Left ventricle myocardium inferior (tissue), 1 donor: Measurements from ENCODE around the gene TUBGCP3. TPM values are rescaled to one million over a fixed set of nuclear protein-coding genes. Genes with fewer than 3 reads are reported as not detected.

ENCODE experiments used
- DNase-seq: peaks from one replicate; pipeline ENCODE4 v3.0.0-alpha.2; 2020
- H3K27ac ChIP-seq: fragments of 200-600 bp; replicated peaks from 2 replicates; pipeline ENCODE4 v1.8.0; 2021
- H3K27me3 ChIP-seq: fragments of 200-600 bp; 2 replicates; pipeline ENCODE4 v1.8.0; 2021; ENCODE audit warnings: low read depth
- H3K36me3 ChIP-seq: fragments of 200-600 bp; 2 replicates; pipeline ENCODE4 v1.8.0; 2021
- H3K4me1 ChIP-seq: fragments of 200-600 bp; 2 replicates; pipeline ENCODE4 v1.8.0; 2021
- H3K4me3 ChIP-seq: fragments of 200-600 bp; 2 replicates; pipeline ENCODE4 v1.8.0; 2021; ENCODE audit warnings: mild to moderate bottlenecking, moderate library complexity
- H3K9me3 ChIP-seq: fragments of 200-600 bp; replicated peaks from 2 replicates; pipeline ENCODE4 v1.8.0; 2021
- intact Hi-C: fragments of 100-400 bp; cut with micrococcal nuclease; formaldehyde crosslinking; loops from one replicate; pipeline ENCODE4 v1.11.0; 2022
- total RNA-seq: library from RNA; stranded (reverse); fragmentation: NEBNext Ultra II Directional; extraction: Animal tissue kit (Norgen Biotek cat#: 25700); gene quantifications from one replicate; pipeline ENCODE4 v1.2.1, GENCODE V29; 2021
- TF ChIP-seq, protein P1 (sequence below): fragments of 200-600 bp; IDR thresholded peaks from 2 replicates; pipeline ENCODE4 v1.8.0; 2021; ENCODE audit warnings: antibody characterized with exemption, mild to moderate bottlenecking, borderline replicate concordance
- donor health status: DM: no; HTN: yes; CAD: no; lungs with severe emphysema.

Gene TUBGCP3
- total RNA-seq, 1 donor from 2014 or later, result 16.7 TPM

DNA sequence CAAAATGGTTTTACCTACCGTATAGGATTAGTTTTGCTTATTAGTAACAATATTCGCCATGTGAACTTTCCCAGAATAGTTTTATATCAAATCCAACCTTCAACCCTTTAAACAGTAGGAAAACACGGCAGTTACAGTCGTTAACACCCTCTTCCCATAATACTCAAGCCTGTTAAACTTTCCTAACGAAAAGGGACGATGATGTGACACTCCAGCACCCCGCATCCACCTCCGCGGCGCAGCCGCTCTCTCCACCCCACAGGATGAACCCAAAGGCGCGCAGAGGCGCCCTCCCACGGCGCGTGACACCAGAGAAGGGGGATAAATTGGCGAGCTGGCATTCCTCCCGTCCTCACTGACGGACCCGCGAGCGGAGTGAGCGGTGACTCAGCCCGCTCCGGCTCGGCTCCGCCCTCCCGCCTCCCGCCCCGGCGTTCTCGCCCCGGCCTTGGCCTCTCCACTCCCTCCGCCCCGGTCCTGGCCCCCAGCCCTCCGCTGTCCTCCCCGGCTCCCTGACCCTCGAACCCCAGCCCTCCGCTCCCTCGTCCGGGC, 665 bp downstream of the TUBGCP3 start:
- Histone ChIP-seq H3K4me1 (peaks cover 41% of the 10 kb centered on the region), H3K4me3 (peak overlapping the region; percentile 99), H3K9me3 (no peaks in the 10 kb centered on the region), H3K36me3 (no peaks in the 10 kb centered on the region), H3K27ac (peak overlapping the region; percentile 97), H3K27me3 (no peaks in the 10 kb centered on the region)
- intact Hi-C loops, result no loop called here
- TF ChIP-seq, protein P1, sequence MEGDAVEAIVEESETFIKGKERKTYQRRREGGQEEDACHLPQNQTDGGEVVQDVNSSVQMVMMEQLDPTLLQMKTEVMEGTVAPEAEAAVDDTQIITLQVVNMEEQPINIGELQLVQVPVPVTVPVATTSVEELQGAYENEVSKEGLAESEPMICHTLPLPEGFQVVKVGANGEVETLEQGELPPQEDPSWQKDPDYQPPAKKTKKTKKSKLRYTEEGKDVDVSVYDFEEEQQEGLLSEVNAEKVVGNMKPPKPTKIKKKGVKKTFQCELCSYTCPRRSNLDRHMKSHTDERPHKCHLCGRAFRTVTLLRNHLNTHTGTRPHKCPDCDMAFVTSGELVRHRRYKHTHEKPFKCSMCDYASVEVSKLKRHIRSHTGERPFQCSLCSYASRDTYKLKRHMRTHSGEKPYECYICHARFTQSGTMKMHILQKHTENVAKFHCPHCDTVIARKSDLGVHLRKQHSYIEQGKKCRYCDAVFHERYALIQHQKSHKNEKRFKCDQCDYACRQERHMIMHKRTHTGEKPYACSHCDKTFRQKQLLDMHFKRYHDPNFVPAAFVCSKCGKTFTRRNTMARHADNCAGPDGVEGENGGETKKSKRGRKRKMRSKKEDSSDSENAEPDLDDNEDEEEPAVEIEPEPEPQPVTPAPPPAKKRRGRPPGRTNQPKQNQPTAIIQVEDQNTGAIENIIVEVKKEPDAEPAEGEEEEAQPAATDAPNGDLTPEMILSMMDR, result no peak
- DNase-seq, result peak; percentile 85

DNA sequence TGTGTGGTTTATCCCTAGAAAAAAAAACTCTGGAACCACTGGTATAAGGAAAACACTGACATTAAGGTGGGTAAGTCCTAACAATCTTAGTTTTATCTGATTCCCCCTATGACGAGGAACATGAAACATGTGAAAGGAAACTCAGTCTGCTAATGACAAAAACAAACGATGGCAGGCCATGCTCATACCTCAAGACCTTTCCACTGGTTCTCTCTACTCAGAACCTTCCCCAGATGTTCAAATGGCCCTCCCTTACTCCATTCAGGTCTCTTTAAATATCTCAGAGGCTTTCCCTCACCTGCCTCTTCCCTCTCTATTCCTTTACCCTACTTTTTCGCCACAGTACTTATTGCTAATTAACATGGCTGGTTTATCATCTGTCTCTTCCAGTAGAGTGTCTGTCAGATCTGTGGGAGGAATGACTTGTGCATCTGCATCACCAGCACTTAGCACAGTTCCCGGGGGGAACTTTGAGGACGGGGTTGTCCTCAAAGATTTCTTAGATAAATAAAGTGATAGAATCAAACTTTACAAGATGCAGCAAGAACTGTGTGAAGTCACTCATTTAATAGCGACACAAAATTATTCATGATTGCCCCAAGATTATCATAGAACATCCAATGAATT, 1.5 kb downstream of the TUBGCP3 start:
- TF ChIP-seq, protein P1, result no peak
- no peak for DNase-seq
- Histone ChIP-seq H3K4me1 (peaks cover 45% of the 10 kb centered on the region), H3K9me3 (no peaks in the 10 kb centered on the region), H3K27ac (no peak overlapping the region), H3K4me3 (peak overlapping the region; percentile 99), H3K27me3 (no peaks in the 10 kb centered on the region), H3K36me3 (no peaks in the 10 kb centered on the region)
- intact Hi-C loops, result no loop called here

DNA sequence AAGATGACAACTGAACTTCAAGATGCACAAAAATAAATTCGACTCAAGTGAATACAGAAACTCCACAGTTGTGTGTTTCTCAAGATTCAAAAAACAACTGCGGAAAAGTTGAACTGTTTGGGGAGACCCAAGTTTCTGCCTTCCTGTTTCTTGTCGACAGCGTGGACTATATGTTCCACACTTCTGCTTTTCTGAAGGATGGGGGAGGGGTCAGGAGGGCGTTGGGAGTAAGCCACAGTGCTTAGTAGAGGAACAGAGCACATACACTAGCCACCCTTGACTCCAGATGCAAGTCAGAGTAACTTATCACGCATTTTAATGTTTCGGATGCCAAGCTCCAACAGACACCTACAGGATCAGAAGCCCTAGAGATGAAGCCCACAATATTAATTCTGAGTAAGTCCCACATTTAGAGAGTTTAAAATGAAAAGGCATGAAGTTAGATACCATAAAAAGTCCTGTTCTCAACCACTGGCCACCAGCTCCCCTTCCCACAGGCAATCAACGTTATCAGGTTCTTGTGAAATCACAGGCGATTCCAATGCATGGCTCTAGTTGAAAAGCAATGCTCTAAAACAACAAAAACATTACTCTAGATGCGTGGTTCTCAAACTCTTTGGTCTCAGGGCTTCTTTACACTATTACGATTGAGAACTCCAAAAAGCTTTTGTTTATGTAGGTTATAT, 4.2 kb downstream of the TUBGCP3 start:
- Histone ChIP-seq H3K27ac (peak overlapping the region; percentile 5), H3K9me3 (no peaks in the 10 kb centered on the region), H3K4me1 (peaks cover 53% of the 10 kb centered on the region), H3K27me3 (no peaks in the 10 kb centered on the region), H3K36me3 (no peaks in the 10 kb centered on the region), H3K4me3 (no peak overlapping the region)
- DNase-seq, result peak; percentile 34
- TF ChIP-seq, protein P1, result no peak
- intact Hi-C loops, result no loop called here

DNA sequence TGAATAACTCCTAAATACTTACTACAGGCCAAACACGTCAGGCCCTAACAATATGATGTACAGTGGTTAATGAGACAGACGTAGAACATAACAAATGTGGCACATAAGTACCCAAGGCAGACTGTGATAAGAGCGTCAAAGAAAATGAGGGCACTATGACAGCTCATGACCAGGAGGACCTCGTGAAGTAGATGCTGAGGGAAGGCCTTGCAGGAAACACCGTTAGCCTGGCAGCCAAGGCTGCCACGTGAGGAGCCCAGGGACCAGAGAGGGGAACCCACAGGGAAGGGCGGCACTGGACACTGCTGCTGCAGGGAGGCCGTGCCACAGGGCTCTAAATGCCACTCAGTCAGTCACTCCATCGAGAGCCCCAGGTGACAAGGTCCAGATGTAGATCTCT, 5.7 kb downstream of the TUBGCP3 start:
- intact Hi-C loops, result no loop called here
- H3K27ac ChIP-seq, result no peak overlapping the region
- H3K27me3 ChIP-seq, result no peaks in the 10 kb centered on the region
- peaks cover 38% of the 10 kb centered on the region for H3K4me1 ChIP-seq
- no peak overlapping the region for H3K4me3 ChIP-seq
- H3K9me3 ChIP-seq, result no peaks in the 10 kb centered on the region
- DNase-seq, result no peak
- H3K36me3 ChIP-seq, result no peaks in the 10 kb centered on the region
- TF ChIP-seq, protein P1, result no peak

DNA sequence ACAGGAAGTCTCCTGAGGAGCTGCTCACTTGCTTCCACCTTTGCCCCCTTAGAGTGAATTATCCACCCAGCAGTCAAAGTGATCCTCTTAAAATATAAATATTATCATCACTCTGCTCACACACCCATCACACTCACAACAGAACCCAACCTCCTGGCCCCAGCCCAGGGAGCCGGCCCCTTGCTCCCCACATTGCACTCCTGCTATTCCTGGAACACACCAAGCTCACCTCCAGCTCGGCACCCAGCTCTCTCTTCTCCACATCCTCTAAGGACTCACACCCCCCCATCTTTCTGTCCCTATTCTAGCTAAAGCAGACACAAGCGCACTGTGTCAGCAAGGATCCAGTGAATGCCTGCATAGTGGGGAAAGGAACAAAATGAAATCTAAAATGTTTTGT, 7.0 kb downstream of the TUBGCP3 start:
- peaks cover 27% of the 10 kb centered on the region for H3K4me1 ChIP-seq
- TF ChIP-seq, protein P1, result no peak
- no peaks in the 10 kb centered on the region for H3K9me3 ChIP-seq
- no peak for DNase-seq
- H3K4me3 ChIP-seq, result no peak overlapping the region
- H3K27me3 ChIP-seq, result no peaks in the 10 kb centered on the region
- no peaks in the 10 kb centered on the region for H3K36me3 ChIP-seq
- no peak overlapping the region for H3K27ac ChIP-seq
- intact Hi-C loops, result no loop called here
